ENCODE results near the gene RASAL1. TPM values are rescaled to one million over a fixed set of nuclear protein-coding genes. Genes with fewer than 3 reads are reported as not detected.

The RASAL1 gene
- total RNA-seq, 1 experiment from 2014 or later: 2.3 TPM

- no peak for DNase-seq (ENCODE audit: extremely low read depth, low read depth)
Measured at GRCh38 chr12:113062502-113063395, 72.8 kb downstream of the RASAL1 start.

GRCh38 chr12:113061061-113061694 lies 74.4 kb downstream of the RASAL1 start:
- no peak for DNase-seq (ENCODE audit: extremely low read depth, low read depth)

- no peak for DNase-seq (ENCODE audit: extremely low read depth, low read depth)
Measured at GRCh38 chr12:113060336-113060960, 75.1 kb downstream of the RASAL1 start.

- DNase-seq (ENCODE audit: extremely low read depth, low read depth): no peak
Measured at GRCh38 chr12:113059071-113059595, 76.4 kb downstream of the RASAL1 start.

GRCh38 chr12:113058553-113058952 lies 77.0 kb downstream of the RASAL1 start:
- no peak for DNase-seq (ENCODE audit: extremely low read depth, low read depth)

DNA sequence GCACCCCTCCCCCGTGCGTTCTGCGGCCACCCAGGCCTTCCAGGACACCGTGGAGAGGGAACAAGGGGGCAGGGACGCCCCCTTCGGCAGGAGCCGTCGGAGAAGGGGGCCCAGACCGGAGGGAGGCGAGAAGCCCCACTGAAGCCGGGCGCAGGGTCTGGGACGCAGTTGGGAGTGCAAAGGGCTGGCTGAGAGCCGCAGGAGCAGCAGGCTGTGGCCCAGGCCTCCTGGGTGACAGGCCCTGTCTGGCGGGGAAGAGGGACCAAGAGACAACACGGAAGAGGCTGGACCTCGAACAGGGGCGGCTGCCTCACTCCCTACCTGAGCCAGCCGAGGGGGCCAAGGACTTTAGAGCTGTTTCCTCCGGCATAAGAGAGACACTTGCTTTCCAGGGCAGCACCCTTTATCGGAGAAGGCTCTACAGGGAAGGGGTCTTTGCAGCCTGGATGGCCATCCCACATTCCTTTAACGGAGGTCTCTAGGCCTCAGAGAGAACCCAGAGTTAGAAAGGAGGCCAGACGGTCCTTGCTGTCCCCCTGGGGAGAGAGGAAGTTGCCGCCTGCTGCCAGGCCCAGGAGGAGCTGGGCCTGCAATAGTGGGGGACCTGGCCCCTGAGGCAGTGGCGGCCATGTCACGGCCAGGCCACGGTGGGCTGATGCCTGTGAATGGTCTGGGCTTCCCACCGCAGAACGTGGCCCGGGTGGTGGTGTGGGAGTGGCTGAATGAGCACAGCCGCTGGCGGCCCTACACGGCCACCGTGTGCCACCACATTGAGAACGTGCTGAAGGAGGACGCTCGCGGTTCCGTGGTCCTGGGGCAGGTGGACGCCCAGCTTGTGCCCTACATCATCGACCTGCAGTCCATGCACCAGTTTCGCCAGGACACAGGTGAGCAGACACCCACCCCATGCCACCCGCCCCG lies 77.7 kb downstream of the RASAL1 start:
- DNase-seq (ENCODE audit: extremely low read depth, low read depth): no peak

DNA sequence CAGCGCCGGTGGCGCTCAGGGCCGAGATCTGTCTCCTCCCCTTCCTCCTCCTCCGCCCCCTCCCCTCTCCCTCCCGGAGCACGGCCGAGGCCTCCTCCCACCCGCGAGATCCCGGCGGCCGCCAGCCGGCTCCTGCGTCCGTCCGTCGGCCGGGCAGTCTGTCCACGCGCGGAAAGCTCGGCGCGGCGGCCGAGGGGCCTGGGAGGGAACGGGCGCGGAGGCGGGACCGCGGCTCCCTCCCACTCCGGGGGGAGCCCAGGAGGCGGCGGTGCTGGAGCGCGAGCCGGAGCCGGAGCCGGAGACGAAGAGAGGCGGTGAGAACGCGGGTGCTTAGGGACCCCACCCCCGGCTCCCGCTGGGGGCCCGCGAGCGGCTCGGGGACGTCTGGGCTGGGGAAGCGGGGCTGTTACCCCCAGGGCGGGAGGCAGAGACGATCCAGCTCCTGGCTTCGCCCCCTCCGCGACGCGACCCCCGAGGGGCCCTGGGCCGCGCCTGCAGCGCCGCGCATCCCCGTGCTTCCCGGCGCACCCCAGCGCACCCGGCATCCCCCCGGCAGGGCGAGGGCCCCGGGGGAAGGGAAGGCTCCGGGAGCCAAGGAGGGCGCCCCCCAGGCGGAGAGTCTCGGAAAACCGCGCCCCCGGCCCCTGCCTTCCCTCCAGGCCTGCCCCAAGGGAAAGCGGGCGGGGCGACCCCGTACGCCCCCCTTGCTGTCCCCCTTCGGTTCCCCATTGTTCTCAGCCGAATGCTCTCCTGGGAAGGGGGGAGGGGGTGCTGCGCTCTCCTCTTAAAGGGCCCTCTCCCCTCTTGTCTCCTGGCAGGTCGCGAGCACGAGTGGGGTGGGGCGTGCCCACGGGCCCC lies 78.7 kb downstream of the RASAL1 start, which contains the start of gene DTX1:
Gene DTX1 (plus strand): TSS at position 100 of the 858 bp plus-strand sequence. CDS start 1,463 bp downstream, outside the sequence.
- no peak for DNase-seq (ENCODE audit: extremely low read depth, low read depth)

DNA sequence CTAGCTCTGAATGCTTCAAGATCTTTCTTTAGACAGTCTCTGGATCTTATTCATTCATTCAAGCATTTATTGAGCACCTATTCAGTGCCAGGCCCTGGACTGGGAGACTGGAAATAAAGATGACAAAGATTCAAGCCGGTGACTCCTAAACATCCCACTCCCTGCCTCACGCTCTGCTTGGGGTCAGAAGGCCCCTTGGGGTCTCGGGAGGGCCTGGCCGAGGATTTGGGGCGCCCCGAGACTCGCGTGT lies 79.3 kb downstream of the RASAL1 start:
- DNase-seq (ENCODE audit: extremely low read depth, low read depth): no peak

- DNase-seq (ENCODE audit: extremely low read depth, low read depth): no peak
Measured at GRCh38 chr12:113055594-113056380, 79.8 kb downstream of the RASAL1 start.

DNA sequence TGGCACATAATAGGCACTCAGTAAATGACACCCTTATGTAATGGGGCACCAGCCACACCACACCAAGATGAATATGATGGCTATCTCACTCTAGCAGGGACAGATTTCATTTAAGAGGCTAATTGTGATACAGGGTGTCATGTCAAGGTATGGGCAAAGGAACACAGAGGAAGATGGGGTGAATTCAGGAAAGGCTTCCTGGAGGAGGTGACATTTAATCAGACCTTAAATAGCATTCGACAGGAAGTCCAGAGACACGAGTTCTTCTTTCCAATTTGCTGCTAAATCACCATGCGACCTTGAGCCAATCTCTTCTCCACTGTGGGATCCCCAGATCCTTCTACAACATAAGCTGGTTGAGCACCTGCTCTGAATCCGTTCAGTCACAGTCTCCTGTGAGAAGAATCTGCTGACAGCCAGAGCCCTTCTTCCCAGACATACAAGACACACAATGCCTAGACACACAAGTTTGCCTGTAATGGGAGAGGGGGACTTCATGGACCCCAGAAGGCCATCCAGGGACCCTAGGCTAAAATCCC lies 80.5 kb downstream of the RASAL1 start:
- no peak for DNase-seq (ENCODE audit: extremely low read depth, low read depth)

DNA sequence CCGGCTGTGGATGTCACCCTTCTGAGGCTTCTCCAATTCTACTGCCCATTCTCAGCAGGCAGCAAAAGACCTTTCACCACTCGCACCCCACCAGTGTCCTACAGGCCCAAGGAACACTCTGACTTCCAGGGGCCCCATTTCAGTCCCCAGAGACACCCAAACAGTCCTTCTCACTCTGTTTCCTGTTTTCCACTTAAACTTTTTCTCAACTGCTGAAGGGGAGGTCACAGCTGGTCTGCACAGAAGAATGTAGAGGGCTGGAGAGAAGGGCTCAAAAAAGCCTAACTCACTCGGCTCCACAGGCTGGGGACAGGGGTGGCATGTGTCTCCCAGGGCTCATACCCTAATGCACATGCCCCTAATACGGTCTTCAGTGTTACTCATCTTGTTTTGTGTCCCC lies 83.2 kb downstream of the RASAL1 start:
- DNase-seq (ENCODE audit: extremely low read depth, low read depth): no peak

- no peak for DNase-seq (ENCODE audit: extremely low read depth, low read depth)
Measured at GRCh38 chr12:113051759-113052158, 83.8 kb downstream of the RASAL1 start.

- DNase-seq (ENCODE audit: extremely low read depth, low read depth): no peak
Measured at GRCh38 chr12:113050795-113051194, 84.8 kb downstream of the RASAL1 start.

- peak; percentile 20 for DNase-seq (ENCODE audit: extremely low read depth, low read depth)
Measured at GRCh38 chr12:113049976-113050742, 85.4 kb downstream of the RASAL1 start.

Measured in NCI-H460 (cell line).